NB4 (cell line): ENCODE results near the gene PPFIBP2.
A peak's percentile ranks its signal among the peaks of the same experiment; 100 is the strongest.

ENCODE experiments used
- DNase-seq: peaks from one replicate; pipeline ENCODE4 v3.0.0; 2010; ENCODE audit warnings: low read depth
- H3K4me3 ChIP-seq: one replicate; pipeline ENCODE4 v1.5.1; 2011; ENCODE audit warnings: mild to moderate bottlenecking, low read depth, low read length, moderate library complexity
- CTCF ChIP-seq: IDR thresholded peaks from one replicate; pipeline ENCODE4 v1.5.1; 2012; ENCODE audit warnings: low read depth, low read length
- MAX ChIP-seq: IDR thresholded peaks from 2 replicates; pipeline ENCODE4 v1.6.1; 2011; ENCODE audit warnings: low read depth, low read length
- MYC ChIP-seq: IDR thresholded peaks from 2 replicates; pipeline ENCODE4 v1.6.1; 2011; ENCODE audit warnings: low read depth, low read length
- POLR2A ChIP-seq: IDR thresholded peaks from 2 replicates; pipeline ENCODE4 v1.6.1; 2011; ENCODE audit warnings: mild to moderate bottlenecking; ENCODE audit not compliant: insufficient read length; ENCODE audit errors: extremely low read depth

Gene PPFIBP2

GRCh38 chr11:7688238-7688826 is 174.5 kb downstream of the PPFIBP2 start:
- H3K4me3 ChIP-seq = no peak overlapping the region
- peak; percentile 41 for DNase-seq
- no peak for TF ChIP-seq MYC
- TF ChIP-seq CTCF = peak; percentile 74

GRCh38 chr11:7689239-7689638 is 175.4 kb downstream of the PPFIBP2 start:
- no peak overlapping the region for H3K4me3 ChIP-seq
- DNase-seq = no peak
- TF ChIP-seq MAX = no peak
- no peak for TF ChIP-seq POLR2A
- no peak for TF ChIP-seq CTCF
- TF ChIP-seq MYC = no peak

GRCh38 chr11:7690648-7691047 is 176.8 kb downstream of the PPFIBP2 start:
- no peak for DNase-seq

GRCh38 chr11:7691759-7692350 is 178.1 kb downstream of the PPFIBP2 start:
- DNase-seq = no peak
- H3K4me3 ChIP-seq = no peak overlapping the region
- TF ChIP-seq CTCF (no peak), MAX (no peak), POLR2A (no peak), MYC (no peak)

More at GRCh38 chr11:7690648-7691047, 176.8 kb downstream of the PPFIBP2 start:
- TF ChIP-seq CTCF (no peak), MAX (no peak), POLR2A (no peak), MYC (no peak)
- no peak overlapping the region for H3K4me3 ChIP-seq

GRCh38 chr11:7692426-7692825 is 178.6 kb downstream of the PPFIBP2 start:
- no peak for TF ChIP-seq MYC
- TF ChIP-seq POLR2A = no peak
- no peak for TF ChIP-seq CTCF
- no peak for TF ChIP-seq MAX
- DNase-seq = no peak
- no peak overlapping the region for H3K4me3 ChIP-seq

GRCh38 chr11:7694235-7694634 is 180.4 kb downstream of the PPFIBP2 start:
- H3K4me3 ChIP-seq = no peak overlapping the region
- no peak for TF ChIP-seq MAX
- no peak for TF ChIP-seq CTCF
- TF ChIP-seq MYC = no peak
- TF ChIP-seq POLR2A = no peak
- DNase-seq = no peak
